Activated CD4-positive, CD25-positive, alpha-beta regulatory T cell treated with anti-CD3 and anti-CD28 coated beads, Interleukin-2, amount 50 U/mL, for 16 hours (primary cell): ENCODE results near the gene ATG13.
A peak's percentile ranks its signal among the peaks of the same experiment; 100 is the strongest.
"Not testable (repeated sequence)": the region's sequence is repeated elsewhere in the genome, so short reads cannot be mapped to it uniquely, and the experiment has no call there.

Experiments used
- DNase-seq: peaks from one replicate; pipeline ENCODE4 v3.0.0-alpha.2; 2020; ENCODE audit warnings: low read depth, low spot score

Gene ATG13

GRCh38 chr11:46617134-46617971, at the start of gene ATG13, which contains the start of gene HARBI1:
ATG13 (plus strand) TSS chr11:46617553; CDS start chr11:46644292, 26,739 bp downstream.
HARBI1 (minus strand) TSS chr11:46617227; CDS start chr11:46616237, 990 bp downstream.
- peak; percentile 86 for DNase-seq

- no peak for DNase-seq
These were observed 46.5 kb upstream of the ATG13 start for GRCh38 chr11:46570790-46571398.

DNA sequence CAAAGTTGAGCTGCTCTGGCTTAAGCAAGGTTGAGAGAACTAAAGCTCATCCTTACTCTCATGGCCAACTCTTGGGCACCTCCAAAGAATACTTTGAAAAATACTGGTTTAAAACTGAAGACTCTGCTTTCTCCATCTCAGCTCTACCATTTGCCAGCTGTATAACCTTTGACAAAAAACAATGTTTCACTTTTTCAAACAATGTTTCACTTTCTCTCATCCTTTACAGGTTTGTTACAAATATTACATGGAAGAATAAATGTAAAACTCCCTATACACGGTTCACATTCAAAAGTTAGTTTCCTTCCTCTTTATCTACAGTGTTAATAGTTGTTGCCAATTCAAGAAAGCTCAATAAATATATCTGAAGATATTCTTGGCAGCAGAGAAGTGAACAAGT, 42.7 kb upstream of the ATG13 start:
- no peak for DNase-seq

GRCh38 chr11:46577058-46577457, 40.3 kb upstream of the ATG13 start:
- no peak for DNase-seq

- DNase-seq, result no peak
These were observed 34.8 kb upstream of the ATG13 start for GRCh38 chr11:46582588-46582987.

- DNase-seq, result not testable (repeated sequence)
These were observed 33.8 kb upstream of the ATG13 start for GRCh38 chr11:46583513-46583912.

GRCh38 chr11:46588131-46588530, 29.2 kb upstream of the ATG13 start:
- no peak for DNase-seq

DNA sequence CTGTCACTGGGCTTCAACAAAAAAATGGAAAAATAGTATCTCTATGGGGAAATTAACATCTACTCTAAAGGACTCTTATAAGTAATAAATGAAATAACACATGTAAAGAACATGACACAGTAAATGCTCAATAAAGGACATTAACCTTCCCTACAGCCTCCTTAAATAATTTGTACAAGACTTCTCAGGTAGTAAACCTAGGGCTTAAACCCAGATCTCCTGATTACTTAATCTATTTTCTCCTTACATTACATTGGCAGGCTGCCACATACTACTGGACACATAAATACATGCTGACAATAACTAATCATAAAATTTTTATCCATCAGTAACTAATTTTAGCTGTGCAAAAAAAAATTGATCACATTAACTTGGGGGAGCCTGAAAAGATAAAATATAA, 28.4 kb upstream of the ATG13 start:
- no peak for DNase-seq

DNA sequence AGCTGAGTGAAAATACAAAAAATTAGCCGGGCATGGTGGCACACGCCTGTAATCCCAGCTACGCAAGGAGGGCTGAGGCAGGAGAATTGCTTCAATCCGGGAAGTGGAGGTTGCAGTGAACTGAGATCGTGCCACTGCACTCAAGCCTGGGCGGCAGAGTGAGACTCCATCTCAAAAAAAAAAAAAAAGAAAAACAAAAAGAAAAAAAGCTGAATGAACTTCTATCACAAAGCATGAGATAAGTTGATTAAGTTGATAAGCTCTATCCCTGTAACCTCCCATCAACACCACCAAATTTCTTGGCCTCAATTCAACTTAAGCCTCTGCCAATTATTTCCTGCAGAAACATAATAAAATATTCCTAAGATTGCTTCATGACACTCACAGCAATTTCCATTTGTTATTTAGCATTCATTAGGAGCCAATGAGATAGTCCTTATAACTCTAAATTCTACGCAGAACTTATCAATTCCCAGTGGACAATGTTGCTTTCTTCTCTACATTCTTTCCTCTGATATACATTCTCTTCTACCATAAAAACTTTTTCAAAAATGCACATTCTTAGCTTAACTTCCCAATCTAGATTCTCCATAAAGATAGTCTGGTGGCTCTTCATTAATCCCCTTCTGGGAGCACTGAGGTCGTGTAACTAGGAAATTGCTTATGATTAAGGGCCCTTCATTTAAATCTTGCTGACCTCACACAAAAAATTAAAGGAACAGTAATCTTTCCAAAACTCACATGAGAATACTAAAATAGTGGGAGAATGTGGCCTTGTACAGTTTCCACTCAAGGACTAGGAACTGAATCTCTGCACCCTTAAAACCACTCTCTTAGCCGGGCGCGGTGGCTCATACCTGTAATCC, 26.4 kb upstream of the ATG13 start:
- DNase-seq, result no peak

- DNase-seq, result peak; percentile 71
These were observed 23.6 kb upstream of the ATG13 start, which contains the start of gene AMBRA1 for GRCh38 chr11:46593550-46594373. AMBRA1 (minus strand) TSS chr11:46594023; CDS start chr11:46548380, 45,643 bp downstream.

GRCh38 chr11:46594374-46594700, 23.0 kb upstream of the ATG13 start:
- no peak for DNase-seq

DNA sequence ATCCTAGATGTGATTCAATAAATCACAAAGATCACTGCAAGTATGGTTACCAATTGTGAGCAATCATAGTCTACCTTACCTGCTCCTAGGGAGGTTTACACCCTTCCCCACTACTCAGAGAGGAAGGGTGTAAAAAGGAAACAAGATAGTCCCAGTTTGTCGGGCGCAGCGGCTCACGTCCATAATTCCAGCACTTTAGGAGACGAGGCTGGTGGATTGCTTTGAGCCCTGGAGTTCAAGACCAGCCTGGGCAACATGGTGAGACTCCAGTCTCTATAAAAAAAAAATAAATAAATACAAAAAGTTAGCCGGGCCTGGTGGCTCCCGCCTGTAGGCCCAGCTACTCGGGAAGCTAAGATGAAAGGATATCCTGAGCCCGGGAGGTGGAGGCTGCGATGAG, 22.6 kb upstream of the ATG13 start:
- DNase-seq, result no peak

DNA sequence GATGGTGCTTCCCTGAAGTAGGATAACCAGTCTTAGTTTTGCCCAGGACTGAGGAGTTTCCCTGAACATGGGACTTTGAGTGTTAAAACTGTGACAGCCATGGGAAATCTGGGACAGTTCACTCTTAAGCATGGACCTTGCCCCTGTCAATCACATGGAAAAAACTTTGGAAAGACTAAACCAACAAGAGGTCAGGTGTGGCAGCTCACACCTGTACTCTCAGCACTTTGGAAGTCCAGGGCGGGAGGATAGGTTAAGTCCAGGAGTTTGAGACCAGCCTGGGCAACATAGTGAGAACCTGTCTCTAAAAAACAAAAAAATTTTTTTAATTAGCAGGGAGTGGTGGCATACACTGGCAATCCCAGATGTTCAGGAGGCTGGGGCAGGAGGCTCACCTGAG, 20.2 kb upstream of the ATG13 start:
- no peak for DNase-seq

DNA sequence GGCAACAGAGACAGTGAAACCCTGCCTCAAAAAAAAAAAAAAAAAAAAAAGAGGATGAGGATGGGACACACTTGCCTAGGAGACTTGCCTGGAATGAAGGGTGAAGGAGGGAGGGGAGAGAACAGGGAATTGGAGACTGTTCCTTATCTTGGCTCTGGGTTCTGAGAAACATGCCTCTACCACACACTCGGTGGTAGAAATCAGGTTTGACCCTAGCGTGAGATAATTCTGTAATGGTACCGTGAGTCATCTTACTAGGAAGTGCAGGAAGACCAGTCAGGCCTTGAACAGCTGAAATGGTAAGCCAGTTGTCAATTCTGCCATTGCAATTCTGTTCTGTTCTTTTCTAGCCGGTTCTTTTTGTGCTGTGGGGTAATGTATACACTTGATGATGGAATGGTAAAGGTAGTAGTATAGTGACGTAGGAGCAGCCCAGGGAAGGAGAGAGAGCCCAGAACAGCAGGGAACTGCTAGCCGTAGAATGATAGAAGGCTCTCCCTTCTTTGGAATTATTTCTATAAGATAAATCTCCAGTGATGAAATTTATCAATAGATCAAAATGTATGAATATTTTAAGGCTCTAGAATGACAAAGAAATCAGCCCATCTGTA, 19.6 kb upstream of the ATG13 start:
- no peak for DNase-seq

DNA sequence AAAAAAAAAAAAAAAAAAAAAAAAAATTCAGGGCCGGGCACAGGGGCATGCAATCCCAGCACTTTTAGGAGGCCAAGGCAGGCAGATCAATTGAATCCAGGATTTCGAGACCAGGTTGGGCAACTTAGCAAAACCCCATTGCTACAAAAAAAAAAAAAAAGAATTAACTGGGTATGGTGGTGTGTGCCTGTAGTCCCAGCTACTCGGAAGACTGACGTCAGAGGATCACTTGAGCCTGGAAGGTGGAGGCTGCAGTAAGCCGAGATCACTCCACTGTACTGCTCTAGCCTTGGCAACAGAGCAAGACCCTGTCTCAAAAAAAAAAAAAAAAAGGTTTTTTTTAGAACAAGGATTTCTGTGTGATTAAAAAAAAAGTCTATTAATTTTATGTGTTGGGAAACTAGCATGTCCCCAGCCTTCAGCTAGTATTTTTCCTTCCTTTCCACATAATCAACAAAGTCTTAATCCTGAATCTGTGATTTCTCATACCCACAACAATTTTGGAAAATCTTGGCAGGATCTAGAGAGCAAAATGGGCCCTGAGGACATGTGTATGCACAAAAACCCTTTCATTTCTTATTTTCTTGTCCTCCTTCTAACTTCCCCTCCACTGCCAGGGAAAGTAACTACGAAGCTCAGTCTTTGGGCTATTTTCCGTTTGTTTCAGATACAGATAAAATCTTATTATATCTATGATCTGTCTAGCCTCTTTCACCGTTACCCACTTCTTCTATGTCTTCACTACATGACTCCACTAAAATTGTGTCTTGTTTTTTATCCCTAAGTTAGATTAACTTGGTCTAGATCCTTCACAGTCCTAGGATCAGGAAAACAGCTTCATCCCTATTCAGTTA, 17.8 kb upstream of the ATG13 start:
- DNase-seq, result no peak

DNA sequence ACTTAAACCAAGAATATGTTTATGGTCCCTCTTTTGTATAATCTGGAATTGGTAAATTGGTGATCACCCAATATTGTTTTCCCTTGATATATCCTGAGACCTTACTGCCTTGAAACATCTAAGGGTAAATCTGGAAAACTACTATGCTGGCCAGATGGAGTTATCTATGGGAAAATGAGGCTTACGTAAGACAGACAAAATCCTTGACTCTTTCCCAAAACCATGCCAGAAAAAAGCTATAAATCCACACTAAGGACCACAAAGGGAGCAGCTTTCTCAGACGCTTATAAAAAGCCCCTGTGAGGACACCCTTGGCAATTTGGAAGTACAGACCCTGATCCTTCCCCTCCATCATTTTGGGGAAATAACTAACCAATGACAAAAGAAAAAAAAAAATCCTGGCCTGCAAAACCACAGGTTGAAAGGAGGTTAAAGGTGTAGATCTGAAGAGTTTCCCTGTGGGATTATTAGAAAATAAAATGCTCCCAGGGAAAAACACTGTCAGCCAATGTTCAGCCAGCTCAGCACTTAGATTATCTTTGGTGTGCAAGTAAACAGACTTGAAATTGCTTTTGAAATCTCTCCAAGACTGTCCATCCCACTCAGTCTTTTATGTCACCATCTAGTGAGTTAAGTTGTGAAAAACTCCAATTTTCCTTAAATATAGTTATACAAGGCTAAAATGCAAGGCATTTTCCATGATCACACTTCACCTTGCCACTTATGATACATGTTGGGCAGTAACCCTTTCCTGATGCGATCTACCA, 17.0 kb upstream of the ATG13 start:
- DNase-seq, result no peak

DNA sequence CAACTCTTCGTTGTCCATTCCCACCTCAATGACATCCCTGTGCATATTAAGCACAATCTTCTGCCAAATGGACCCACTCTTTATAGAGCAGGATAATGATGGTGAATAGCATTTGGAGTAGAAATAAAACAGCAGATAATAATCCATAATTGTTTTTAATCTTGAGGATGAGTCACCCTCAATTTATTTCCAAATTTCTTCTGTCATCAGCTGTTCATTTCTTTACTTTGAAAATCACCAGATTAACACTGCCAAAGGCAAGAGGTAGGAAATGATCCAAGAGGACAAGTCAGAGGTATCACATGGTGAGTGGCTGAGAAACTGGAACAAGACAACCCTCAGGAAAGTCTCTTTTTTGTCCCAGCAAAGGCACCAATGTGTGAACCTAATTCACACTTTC, 16.2 kb upstream of the ATG13 start:
- no peak for DNase-seq

DNA sequence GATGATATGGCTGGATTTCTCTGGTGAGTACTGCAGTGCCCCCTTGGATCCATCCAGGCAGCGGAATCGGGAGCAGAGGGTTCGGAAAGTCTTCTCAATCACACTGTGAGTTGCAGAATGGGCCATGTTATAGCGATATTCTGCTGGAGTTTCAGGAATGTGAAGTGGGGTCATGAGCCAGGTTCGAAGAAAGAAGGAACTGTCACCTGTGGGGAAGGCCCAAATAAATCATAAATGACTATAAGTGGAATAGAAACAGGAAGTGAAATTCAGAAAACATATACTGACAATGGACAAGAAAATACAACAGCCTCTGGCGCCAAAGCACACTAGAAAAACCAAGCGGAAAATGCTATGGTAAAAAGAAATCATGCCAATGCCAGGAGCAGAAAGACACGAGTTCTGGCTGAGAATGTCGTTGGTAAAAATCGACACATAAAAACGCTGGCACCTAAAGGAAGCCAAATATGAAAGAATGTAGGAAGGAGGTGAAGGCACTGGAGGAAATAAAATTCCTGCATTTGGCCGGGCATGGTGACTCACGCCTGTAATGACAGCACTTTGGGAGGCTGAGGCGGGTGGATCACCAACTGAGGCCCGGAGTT, 13.5 kb upstream of the ATG13 start:
- no peak for DNase-seq

- no peak for DNase-seq
These were observed 12.6 kb upstream of the ATG13 start for GRCh38 chr11:46604796-46605195.
